Measurements from ENCODE around the gene CHST12. TPM values are rescaled to one million over a fixed set of nuclear protein-coding genes. Genes with fewer than 3 reads are reported as not detected.
"Not testable (repeated sequence)": the region's sequence is repeated elsewhere in the genome, so short reads cannot be mapped to it uniquely, and the experiment has no call there.

The CHST12 gene
- total RNA-seq, 1 donor from 2014 or later = 13.8 TPM

- DNase-seq (ENCODE audit: low spot score) = no peak
- intact Hi-C loops (cut with DNase I) = loop anchor here (2.0 to 5.0 kb wide), 2 partner anchors 18 to 232 kb away; no protein-coding TSS in a partner anchor
Observed at GRCh38 chr7:2450198-2451107, 47.0 kb downstream of the CHST12 start.

GRCh38 chr7:2451171-2452073 lies 48.0 kb downstream of the CHST12 start:
- intact Hi-C loops (cut with DNase I) = loop anchor here (2.0 to 5.0 kb wide), 2 partner anchors 17 to 231 kb away; no protein-coding TSS in a partner anchor
- peak; percentile 92 for DNase-seq (ENCODE audit: low spot score)

GRCh38 chr7:2452074-2452507 lies 48.7 kb downstream of the CHST12 start:
- intact Hi-C loops (cut with DNase I) = loop anchor here (5.0 kb wide), 1 partner anchor 230 kb away; no protein-coding TSS in a partner anchor
- DNase-seq (ENCODE audit: low spot score) = no peak

DNA sequence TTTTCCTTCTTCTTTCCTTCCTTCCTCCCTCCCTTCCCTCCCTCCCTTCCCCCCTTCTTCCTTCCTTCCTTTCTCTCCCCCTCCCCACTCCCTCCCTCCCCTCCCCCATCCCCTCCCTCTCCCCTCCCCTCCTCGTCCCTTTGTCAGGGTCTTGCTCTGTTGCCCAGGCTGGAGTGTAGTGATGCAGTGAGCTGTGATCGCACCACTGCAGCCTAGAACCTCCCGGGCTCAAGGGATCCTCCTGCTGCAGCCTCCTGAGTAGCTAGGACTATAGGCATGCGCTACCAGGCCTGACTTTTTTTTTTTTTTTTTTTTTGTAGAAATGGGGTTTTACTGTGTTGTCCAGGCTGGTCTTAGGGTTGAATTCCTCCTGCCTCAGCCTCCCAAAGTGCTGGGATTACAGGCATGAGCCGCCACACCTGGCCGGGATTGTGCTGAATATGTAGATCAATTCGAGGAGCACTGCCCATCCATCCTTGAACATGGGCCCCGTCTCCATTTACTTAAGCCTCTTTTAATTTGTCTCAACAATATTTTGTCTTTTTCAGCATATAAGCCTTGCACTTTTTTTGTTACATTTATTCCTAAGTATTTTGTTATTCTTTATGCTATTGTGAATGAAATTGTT lies 49.3 kb downstream of the CHST12 start:
- intact Hi-C loops (cut with DNase I) = loop anchor here (5.0 kb wide), 1 partner anchor 230 kb away; no protein-coding TSS in a partner anchor
- DNase-seq (ENCODE audit: low spot score) = no peak

DNA sequence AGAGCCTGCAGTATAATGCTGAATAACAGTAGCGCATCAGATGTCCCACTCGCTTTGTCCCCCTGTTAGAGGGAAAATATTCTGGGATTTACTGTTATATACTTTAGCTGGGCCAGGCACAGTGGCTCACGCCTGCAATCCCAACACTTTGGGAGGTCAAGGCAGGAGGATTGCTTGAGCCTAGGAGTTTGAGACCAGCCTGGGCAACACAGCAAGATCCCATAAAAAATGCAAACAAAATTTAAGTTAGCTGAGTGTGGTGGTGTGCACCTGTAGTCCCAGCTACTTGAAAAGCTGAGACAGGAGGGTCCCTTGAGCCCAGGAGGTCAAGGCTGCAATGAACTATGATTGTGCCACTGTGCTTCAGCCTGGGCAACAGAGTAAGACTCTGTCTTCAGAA lies 50.4 kb downstream of the CHST12 start:
- not testable (repeated sequence) for DNase-seq (ENCODE audit: low spot score)
- intact Hi-C loops (cut with DNase I) = loop anchor here (5.0 kb wide), 1 partner anchor 228 kb away; no protein-coding TSS in a partner anchor

- intact Hi-C loops (cut with DNase I) = no loop called here
- no peak for DNase-seq (ENCODE audit: low spot score)
Observed at GRCh38 chr7:2459674-2460073, 56.3 kb downstream of the CHST12 start.

DNA sequence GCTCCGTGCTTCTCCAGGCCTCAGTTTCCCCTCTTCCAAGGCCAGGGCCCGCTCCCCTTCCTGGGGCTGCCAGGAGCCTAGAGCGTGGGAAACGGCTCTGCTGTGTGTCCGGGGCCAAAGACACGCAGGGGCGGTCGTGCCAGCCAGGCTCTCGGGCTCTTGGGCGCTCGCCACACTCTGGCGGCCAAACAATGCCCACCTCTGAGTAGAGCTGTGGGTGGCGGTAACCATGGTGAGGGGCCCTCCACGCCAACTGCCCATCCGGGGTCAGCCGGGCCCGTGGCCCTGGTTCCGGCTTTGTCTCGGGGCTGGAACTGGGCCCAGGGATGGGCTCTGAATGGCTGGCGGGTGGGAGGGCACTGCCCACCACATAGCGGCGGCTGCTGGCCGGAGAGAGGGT lies 56.8 kb downstream of the CHST12 start:
- no peak for DNase-seq (ENCODE audit: low spot score)
- intact Hi-C loops (cut with DNase I) = no loop called here

GRCh38 chr7:2460641-2461040 lies 57.2 kb downstream of the CHST12 start:
- intact Hi-C loops (cut with DNase I) = no loop called here
- no peak for DNase-seq (ENCODE audit: low spot score)

GRCh38 chr7:2461268-2462026 lies 58.0 kb downstream of the CHST12 start:
- DNase-seq (ENCODE audit: low spot score) = no peak
- intact Hi-C loops (cut with DNase I) = no loop called here

DNA sequence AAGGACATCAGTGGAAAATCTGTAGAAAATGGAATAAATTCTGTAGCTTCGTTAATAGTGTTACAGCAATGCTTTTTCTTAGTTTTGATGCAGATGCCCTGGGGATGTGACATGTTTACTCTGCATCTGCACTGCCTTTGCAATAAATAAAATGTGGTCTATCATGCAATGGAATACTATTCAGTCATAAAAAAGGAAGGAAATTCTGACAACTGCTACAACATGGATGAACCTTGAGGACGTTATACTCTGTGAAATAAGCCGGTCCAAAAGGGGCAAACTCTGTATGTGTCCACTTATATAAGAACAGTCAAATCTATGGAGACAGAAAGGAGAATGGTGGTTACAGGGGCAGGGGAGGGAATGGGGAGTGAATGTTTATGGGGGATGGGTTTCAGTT lies 59.3 kb downstream of the CHST12 start:
- DNase-seq (ENCODE audit: low spot score) = no peak
- intact Hi-C loops (cut with DNase I) = no loop called here

DNA sequence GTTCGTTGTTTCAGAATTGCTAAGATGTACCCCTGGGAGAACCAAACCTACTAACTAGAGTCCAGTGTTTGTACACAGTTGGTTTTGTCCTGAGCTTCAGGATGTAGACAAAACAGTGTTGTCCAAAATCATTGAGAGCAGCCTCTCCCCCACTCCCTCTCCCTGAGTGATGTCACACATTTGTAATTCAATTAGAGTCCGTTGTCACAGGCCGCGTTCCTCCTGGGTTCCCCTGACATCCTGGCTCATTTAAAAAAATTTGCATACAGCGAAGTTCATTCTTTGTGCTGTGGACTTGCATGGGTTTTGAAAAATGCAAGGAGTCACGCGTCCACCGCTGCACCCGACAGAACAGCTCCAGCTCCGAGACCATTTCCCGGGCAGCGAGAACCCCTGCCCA lies 62.5 kb downstream of the CHST12 start:
- intact Hi-C loops (cut with DNase I) = no loop called here
- DNase-seq (ENCODE audit: low spot score) = no peak

- DNase-seq (ENCODE audit: low spot score) = no peak
- intact Hi-C loops (cut with DNase I) = no loop called here
Observed at GRCh38 chr7:2466675-2467074, 63.3 kb downstream of the CHST12 start.

- no peak for DNase-seq (ENCODE audit: low spot score)
- intact Hi-C loops (cut with DNase I) = loop anchor here (2.0 kb wide), 2 partner anchors 17 to 55 kb away; no protein-coding TSS in a partner anchor
Observed at GRCh38 chr7:2468227-2468626, 64.8 kb downstream of the CHST12 start.

DNA sequence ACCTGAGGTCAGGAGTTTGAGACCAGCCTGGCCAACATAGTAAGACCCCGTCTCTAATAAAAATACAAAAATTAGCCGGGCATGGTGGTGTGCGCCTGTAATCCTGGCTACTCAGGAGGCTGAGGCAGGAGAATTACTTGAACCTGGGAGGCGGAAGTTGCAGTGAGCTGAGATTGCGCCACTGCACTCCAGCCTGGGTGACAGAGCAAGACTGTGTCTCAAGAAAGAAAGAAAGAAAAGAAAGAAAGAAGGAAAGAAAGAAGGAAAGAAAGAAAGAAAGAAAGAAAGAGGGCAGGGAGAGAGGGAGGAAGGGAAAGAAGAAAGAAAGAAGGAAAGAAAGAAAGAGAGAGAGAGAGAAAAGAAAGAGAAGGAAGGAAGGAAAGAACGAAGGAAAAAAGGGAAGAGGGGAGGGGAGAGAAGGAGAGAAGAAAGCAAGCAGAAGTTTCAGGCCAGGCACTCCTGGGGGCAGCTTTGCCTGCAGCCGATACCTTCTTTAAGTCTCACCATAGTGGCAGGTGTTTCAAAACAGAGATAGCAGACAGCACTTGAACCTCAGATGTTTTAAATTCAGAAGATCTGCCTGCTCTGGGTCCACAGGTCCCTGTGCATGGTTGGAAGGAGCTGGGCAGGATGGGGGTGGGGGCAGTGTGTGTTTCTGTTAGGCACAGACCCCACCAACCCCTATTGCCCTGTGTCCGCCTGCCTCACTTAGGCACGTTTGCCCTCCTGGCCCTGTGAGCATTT lies 66.2 kb downstream of the CHST12 start:
- not testable (repeated sequence) for DNase-seq (ENCODE audit: low spot score)
- intact Hi-C loops (cut with DNase I) = loop anchor here (2.0 kb wide), 2 partner anchors 19 to 57 kb away; no protein-coding TSS in a partner anchor

GRCh38 chr7:2470204-2471021 lies 67.0 kb downstream of the CHST12 start:
- no peak for DNase-seq (ENCODE audit: low spot score)
- intact Hi-C loops (cut with DNase I) = no loop called here

GRCh38 chr7:2471022-2471329 lies 67.6 kb downstream of the CHST12 start:
- intact Hi-C loops (cut with DNase I) = no loop called here
- no peak for DNase-seq (ENCODE audit: low spot score)

DNA sequence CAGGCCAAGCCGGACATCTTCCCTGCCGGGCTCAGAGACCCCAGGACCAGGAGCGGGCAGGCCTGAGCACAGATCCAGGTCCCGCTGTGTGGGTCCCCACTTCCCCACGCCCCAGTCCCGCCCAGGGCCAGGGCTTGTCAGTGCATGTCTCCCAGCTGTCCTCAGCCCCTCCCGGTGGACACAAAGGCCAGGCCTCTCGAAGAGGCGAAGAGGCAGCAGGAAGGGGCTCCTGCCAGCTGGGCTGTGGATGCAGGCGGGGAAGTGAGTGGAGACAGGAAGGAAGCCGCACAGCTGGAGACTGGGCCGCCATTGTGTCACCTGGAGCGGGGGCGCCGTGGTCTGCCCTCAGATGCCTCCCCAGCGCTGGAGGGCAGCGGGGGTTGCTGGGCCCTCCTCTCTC lies 68.0 kb downstream of the CHST12 start:
- intact Hi-C loops (cut with DNase I) = no loop called here
- no peak for DNase-seq (ENCODE audit: low spot score)
